ENCODE data around the gene TRHDE.
"Not testable (repeated sequence)": the region's sequence is repeated elsewhere in the genome, so short reads cannot be mapped to it uniquely, and the experiment has no call there.

TRHDE gene

GRCh38 chr12:72499244-72499643, 227.1 kb downstream of the TRHDE start:
- no peak for DNase-seq (ENCODE audit: insufficient read length, low spot score)
- TF ChIP-seq POU2F2 (IDR thresholded peaks at IDR 0.05; ENCODE audit: low read depth, low read length) (no peak), POLR2AphosphoS5 (IDR thresholded peaks at IDR 0.05; ENCODE audit: low read depth, low read length) (no peak), TAF1 (IDR thresholded peaks at IDR 0.05; ENCODE audit: low read depth, low read length) (no peak), SPI1 (IDR thresholded peaks at IDR 0.05; ENCODE audit: low read depth, low read length) (no peak), PAX5 (IDR thresholded peaks at IDR 0.05; ENCODE audit: insufficient read depth, low read length, severe bottlenecking) (no peak), POLR2A (IDR thresholded peaks at IDR 0.05; ENCODE audit: low read depth, low read length) (no peak)
- no peak for FAIRE-seq

GRCh38 chr12:72502546-72502945, 230.4 kb downstream of the TRHDE start:
- no peak for TF ChIP-seq POLR2AphosphoS5 (IDR thresholded peaks at IDR 0.05; ENCODE audit: low read depth, low read length)
- no peak for TF ChIP-seq POLR2A (IDR thresholded peaks at IDR 0.05; ENCODE audit: low read depth, low read length)
- TF ChIP-seq SPI1 (IDR thresholded peaks at IDR 0.05; ENCODE audit: low read depth, low read length): no peak
- TF ChIP-seq POU2F2 (IDR thresholded peaks at IDR 0.05; ENCODE audit: low read depth, low read length): no peak
- no peak for TF ChIP-seq PAX5 (IDR thresholded peaks at IDR 0.05; ENCODE audit: insufficient read depth, low read length, severe bottlenecking)
- TF ChIP-seq TAF1 (IDR thresholded peaks at IDR 0.05; ENCODE audit: low read depth, low read length): no peak
- DNase-seq (ENCODE audit: insufficient read length, low spot score): no peak
- no peak for FAIRE-seq

- no peak for DNase-seq (ENCODE audit: insufficient read length, low spot score)
- FAIRE-seq: no peak
- TF ChIP-seq POLR2A (IDR thresholded peaks at IDR 0.05; ENCODE audit: low read depth, low read length) (no peak), POU2F2 (IDR thresholded peaks at IDR 0.05; ENCODE audit: low read depth, low read length) (no peak), PAX5 (IDR thresholded peaks at IDR 0.05; ENCODE audit: insufficient read depth, low read length, severe bottlenecking) (no peak), SPI1 (IDR thresholded peaks at IDR 0.05; ENCODE audit: low read depth, low read length) (no peak), TAF1 (IDR thresholded peaks at IDR 0.05; ENCODE audit: low read depth, low read length) (no peak), POLR2AphosphoS5 (IDR thresholded peaks at IDR 0.05; ENCODE audit: low read depth, low read length) (no peak)
Observed at GRCh38 chr12:72505227-72505626, 233.1 kb downstream of the TRHDE start.

GRCh38 chr12:72509891-72510290, 237.7 kb downstream of the TRHDE start:
- no peak for TF ChIP-seq POLR2A (IDR thresholded peaks at IDR 0.05; ENCODE audit: low read depth, low read length)
- TF ChIP-seq TAF1 (IDR thresholded peaks at IDR 0.05; ENCODE audit: low read depth, low read length): no peak
- TF ChIP-seq POLR2AphosphoS5 (IDR thresholded peaks at IDR 0.05; ENCODE audit: low read depth, low read length): no peak
- no peak for TF ChIP-seq POU2F2 (IDR thresholded peaks at IDR 0.05; ENCODE audit: low read depth, low read length)
- no peak for TF ChIP-seq SPI1 (IDR thresholded peaks at IDR 0.05; ENCODE audit: low read depth, low read length)
- TF ChIP-seq PAX5 (IDR thresholded peaks at IDR 0.05; ENCODE audit: insufficient read depth, low read length, severe bottlenecking): no peak
- FAIRE-seq (no peak), DNase-seq (ENCODE audit: insufficient read length, low spot score) (no peak)

- TF ChIP-seq TAF1 (IDR thresholded peaks at IDR 0.05; ENCODE audit: low read depth, low read length): no peak
- TF ChIP-seq SPI1 (IDR thresholded peaks at IDR 0.05; ENCODE audit: low read depth, low read length): no peak
- no peak for TF ChIP-seq POLR2A (IDR thresholded peaks at IDR 0.05; ENCODE audit: low read depth, low read length)
- FAIRE-seq (no peak), DNase-seq (ENCODE audit: insufficient read length, low spot score) (no peak)
Observed at GRCh38 chr12:72510772-72511171, 238.6 kb downstream of the TRHDE start.

GRCh38 chr12:72511498-72511897, 239.3 kb downstream of the TRHDE start:
- FAIRE-seq (no peak), DNase-seq (ENCODE audit: insufficient read length, low spot score) (no peak)
- TF ChIP-seq SPI1 (IDR thresholded peaks at IDR 0.05; ENCODE audit: low read depth, low read length) (no peak), PAX5 (IDR thresholded peaks at IDR 0.05; ENCODE audit: insufficient read depth, low read length, severe bottlenecking) (no peak), TAF1 (IDR thresholded peaks at IDR 0.05; ENCODE audit: low read depth, low read length) (no peak), POLR2A (IDR thresholded peaks at IDR 0.05; ENCODE audit: low read depth, low read length) (no peak), POU2F2 (IDR thresholded peaks at IDR 0.05; ENCODE audit: low read depth, low read length) (no peak), POLR2AphosphoS5 (IDR thresholded peaks at IDR 0.05; ENCODE audit: low read depth, low read length) (no peak)

- DNase-seq (ENCODE audit: insufficient read length, low spot score) (no peak), FAIRE-seq (no peak)
Observed at GRCh38 chr12:72511906-72512305, 239.7 kb downstream of the TRHDE start.

GRCh38 chr12:72520044-72520678, 248.0 kb downstream of the TRHDE start:
- not testable (repeated sequence) for DNase-seq (ENCODE audit: insufficient read length, low spot score)

More at GRCh38 chr12:72511906-72512305, 239.7 kb downstream of the TRHDE start:
- TF ChIP-seq PAX5 (IDR thresholded peaks at IDR 0.05; ENCODE audit: insufficient read depth, low read length, severe bottlenecking) (no peak), TAF1 (IDR thresholded peaks at IDR 0.05; ENCODE audit: low read depth, low read length) (no peak), POLR2A (IDR thresholded peaks at IDR 0.05; ENCODE audit: low read depth, low read length) (no peak), SPI1 (IDR thresholded peaks at IDR 0.05; ENCODE audit: low read depth, low read length) (no peak), POU2F2 (IDR thresholded peaks at IDR 0.05; ENCODE audit: low read depth, low read length) (no peak), POLR2AphosphoS5 (IDR thresholded peaks at IDR 0.05; ENCODE audit: low read depth, low read length) (no peak)

GRCh38 chr12:72521326-72521725, 249.2 kb downstream of the TRHDE start:
- DNase-seq (ENCODE audit: insufficient read length, low spot score) (no peak), FAIRE-seq (no peak)
- TF ChIP-seq POLR2AphosphoS5 (IDR thresholded peaks at IDR 0.05; ENCODE audit: low read depth, low read length): no peak
- no peak for TF ChIP-seq PAX5 (IDR thresholded peaks at IDR 0.05; ENCODE audit: insufficient read depth, low read length, severe bottlenecking)
- no peak for TF ChIP-seq TAF1 (IDR thresholded peaks at IDR 0.05; ENCODE audit: low read depth, low read length)
- no peak for TF ChIP-seq SPI1 (IDR thresholded peaks at IDR 0.05; ENCODE audit: low read depth, low read length)
- no peak for TF ChIP-seq POU2F2 (IDR thresholded peaks at IDR 0.05; ENCODE audit: low read depth, low read length)
- no peak for TF ChIP-seq POLR2A (IDR thresholded peaks at IDR 0.05; ENCODE audit: low read depth, low read length)

More at GRCh38 chr12:72520044-72520678, 248.0 kb downstream of the TRHDE start:
- FAIRE-seq: not testable (repeated sequence)

GRCh38 chr12:72522411-72522810, 250.2 kb downstream of the TRHDE start:
- no peak for DNase-seq (ENCODE audit: insufficient read length, low spot score)
- no peak for FAIRE-seq
- TF ChIP-seq PAX5 (IDR thresholded peaks at IDR 0.05; ENCODE audit: insufficient read depth, low read length, severe bottlenecking): no peak
- no peak for TF ChIP-seq SPI1 (IDR thresholded peaks at IDR 0.05; ENCODE audit: low read depth, low read length)
- no peak for TF ChIP-seq POLR2A (IDR thresholded peaks at IDR 0.05; ENCODE audit: low read depth, low read length)
- TF ChIP-seq POLR2AphosphoS5 (IDR thresholded peaks at IDR 0.05; ENCODE audit: low read depth, low read length): no peak
- no peak for TF ChIP-seq TAF1 (IDR thresholded peaks at IDR 0.05; ENCODE audit: low read depth, low read length)
- TF ChIP-seq POU2F2 (IDR thresholded peaks at IDR 0.05; ENCODE audit: low read depth, low read length): no peak
